PC-9 (cell line): Measurements from ENCODE around the gene SLC35F3. TPM values are rescaled to one million over a fixed set of nuclear protein-coding genes. Genes with fewer than 3 reads are reported as not detected.
A peak's percentile ranks its signal among the peaks of the same experiment; 100 is the strongest.

Source experiments
- BruUV-seq: library from RNA; stranded (reverse); fragments of 400-500 nt; replicated peaks from 2 replicates; lab custom pipeline; 2021; lab: Mats Ljungman, UMichigan
- CTCF ChIA-PET: fragments of 300-600 bp; sonication (Branson Sonifier 250); formaldehyde crosslinking; loops from one replicate; lab custom pipeline; 2022; ENCODE audit warnings: antibody characterized with exemption; lab: Charles Lee
- POLR2A ChIA-PET: fragments of 300-600 bp; sonication (Branson Sonifier 250); formaldehyde crosslinking; loops from one replicate; lab custom pipeline; 2022; ENCODE audit warnings: antibody characterized with exemption; ENCODE audit not compliant: unreplicated experiment; lab: Charles Lee
- DNase-seq, 2 experiments: peaks; one replicate each; pipeline versions ENCODE4 v3.0.0 to v3.0.0-alpha.2; 2015 to 2022; ENCODE audit warnings: mixed read lengths in 1 of 2
- H2AFZ ChIP-seq: fragments of 200-600 bp; sonication (generic); 2 replicates; pipeline ENCODE4 v1.8.1; 2017; ENCODE audit warnings: antibody characterized with exemption
- H3F3A ChIP-seq: fragments of 200-600 bp; sonication (generic); 2 replicates; pipeline ENCODE4 v1.8.1; 2017; ENCODE audit warnings: antibody characterized with exemption, mild to moderate bottlenecking, low read depth; ENCODE audit not compliant: insufficient read depth
- H3K27ac ChIP-seq: fragments of 200-600 bp; sonication (generic); 2 replicates; pipeline ENCODE4 v1.6.1; 2016; ENCODE audit warnings: mixed run types
- H3K27me3 ChIP-seq: fragments of 200-600 bp; sonication (generic); 2 replicates; pipeline ENCODE4 v1.6.1; 2016; ENCODE audit warnings: low read depth, mixed run types; ENCODE audit not compliant: insufficient read depth
- H3K36me3 ChIP-seq: fragments of 200-600 bp; sonication (generic); 2 replicates; pipeline ENCODE4 v1.6.1; 2016; ENCODE audit warnings: low read depth, mixed run types
- H3K4me1 ChIP-seq: fragments of 200-600 bp; sonication (generic); replicated peaks from 2 replicates; pipeline ENCODE4 v1.6.1; 2016; ENCODE audit warnings: mixed run types; ENCODE audit not compliant: insufficient read depth
- H3K4me2 ChIP-seq: fragments of 200-600 bp; sonication (generic); 2 replicates; pipeline ENCODE4 v1.6.1; 2017; ENCODE audit warnings: mixed run types
- H3K4me3 ChIP-seq: fragments of 200-600 bp; sonication (generic); 2 replicates; pipeline ENCODE4 v1.6.1; 2016; ENCODE audit warnings: mixed run types
- H3K79me2 ChIP-seq: fragments of 200-600 bp; sonication (generic); 2 replicates; pipeline ENCODE4 v1.6.1; 2017; ENCODE audit warnings: low read depth, mixed run types
- H3K9me2 ChIP-seq: fragments of 200-600 bp; sonication (generic); 2 replicates; pipeline ENCODE4 v1.8.1; 2017; ENCODE audit warnings: mild to moderate bottlenecking; ENCODE audit not compliant: insufficient read depth
- H3K9me3 ChIP-seq: fragments of 200-600 bp; sonication (generic); 2 replicates; pipeline ENCODE4 v1.8.1; 2016; ENCODE audit warnings: low read depth; ENCODE audit not compliant: insufficient read depth
- H4K20me1 ChIP-seq: fragments of 200-600 bp; sonication (generic); 2 replicates; pipeline ENCODE4 v1.8.1; 2017; ENCODE audit not compliant: insufficient read depth
- EZH2 ChIP-seq: fragments of 200-600 bp; sonication (generic); IDR thresholded peaks from 2 replicates; pipeline ENCODE4 v1.8.0; 2017; ENCODE audit warnings: antibody characterized with exemption, low read depth
- intact Hi-C: fragments of 100-400 bp; cut with micrococcal nuclease; formaldehyde crosslinking; loops from one replicate; pipeline ENCODE4 v1.10.0; 2022; ENCODE audit not compliant: unreplicated experiment
- total RNA-seq: library from RNA; stranded (reverse); gene quantifications from 2 replicates; pipeline ENCODE4 v1.2.3, GENCODE V29; 2021
- TF ChIP-seq, protein P1 (sequence below): fragments of 200-600 bp; sonication (generic); conservative IDR thresholded peaks from 2 replicates; pipeline ENCODE4 v1.6.1; 2017; ENCODE audit warnings: mixed run types, antibody characterized with exemption, mild to moderate bottlenecking, moderate library complexity

SLC35F3 gene
- total RNA-seq, 1 experiment from 2014 or later: 6.1 TPM

DNA sequence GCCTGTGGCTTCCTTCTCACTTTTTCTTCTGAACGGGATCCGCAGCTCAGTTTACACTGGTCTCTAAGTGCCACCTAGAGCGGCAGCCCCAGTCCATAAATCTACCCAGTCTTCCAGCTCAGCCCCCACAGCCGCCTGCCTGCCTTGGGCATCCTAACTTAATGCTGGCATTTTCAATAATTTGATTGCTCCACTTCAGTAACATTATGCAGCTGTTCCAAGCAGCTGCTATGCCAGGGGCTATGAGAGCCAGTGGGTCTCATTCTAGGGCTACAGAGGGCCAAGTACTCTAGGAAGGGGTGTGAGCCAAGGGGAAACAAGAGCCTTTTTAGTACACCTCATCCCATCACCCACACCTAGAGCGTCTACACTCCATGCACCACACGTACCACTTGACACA lies 420.3 kb downstream of the SLC35F3 start:
- H3K4me3 ChIP-seq: no peak overlapping the region
- POLR2A ChIA-PET: no interaction called here
- intact Hi-C loops: loop anchor here (5.0 kb wide), 1 partner anchor 173 kb away; no protein-coding TSS in a partner anchor

DNA sequence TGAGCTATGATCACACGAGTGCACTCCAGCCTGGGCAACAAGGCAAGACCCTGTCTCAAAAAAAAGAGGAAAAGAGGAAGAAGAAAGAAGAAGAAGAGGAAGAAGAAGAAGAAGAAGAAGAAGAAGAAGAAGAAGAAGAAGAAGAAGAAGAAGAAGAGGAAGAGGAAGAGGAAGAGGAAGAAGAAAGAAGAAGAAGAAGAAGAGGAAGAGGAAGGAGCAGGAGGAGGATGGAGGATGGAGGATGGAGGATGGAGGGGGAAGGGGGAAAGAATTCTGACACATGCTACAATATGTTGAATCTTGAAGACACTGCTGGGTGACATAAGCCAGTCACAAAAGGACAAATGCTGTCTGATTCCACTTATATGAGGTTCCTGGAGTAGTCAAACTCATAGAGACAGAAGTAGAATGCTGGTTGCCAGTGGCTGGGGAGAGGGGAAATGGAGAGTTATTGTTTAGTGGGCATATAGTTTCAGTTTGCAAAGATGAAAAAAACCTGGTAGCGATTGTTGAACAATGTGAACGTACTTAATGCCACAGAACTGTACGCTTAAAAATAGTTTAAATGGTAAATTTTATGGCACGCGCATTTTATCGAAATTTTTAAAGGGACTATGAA lies 421.5 kb downstream of the SLC35F3 start:
- no peaks in the 10 kb centered on the region for H3K9me3 ChIP-seq
- no peaks in the 10 kb centered on the region for H3F3A ChIP-seq
- H3K9me2 ChIP-seq: no peaks in the 10 kb centered on the region
- POLR2A ChIA-PET: no interaction called here
- no peaks in the 10 kb centered on the region for H3K27me3 ChIP-seq
- CTCF ChIA-PET: interaction anchor here (0.6 kb wide), 1 partner anchor 131 kb away, joined by 3 read pairs; no protein-coding TSS in a partner anchor
- intact Hi-C loops: loop anchor here (5.0 kb wide), 1 partner anchor 174 kb away; no protein-coding TSS in a partner anchor
- TF ChIP-seq, protein P1, sequence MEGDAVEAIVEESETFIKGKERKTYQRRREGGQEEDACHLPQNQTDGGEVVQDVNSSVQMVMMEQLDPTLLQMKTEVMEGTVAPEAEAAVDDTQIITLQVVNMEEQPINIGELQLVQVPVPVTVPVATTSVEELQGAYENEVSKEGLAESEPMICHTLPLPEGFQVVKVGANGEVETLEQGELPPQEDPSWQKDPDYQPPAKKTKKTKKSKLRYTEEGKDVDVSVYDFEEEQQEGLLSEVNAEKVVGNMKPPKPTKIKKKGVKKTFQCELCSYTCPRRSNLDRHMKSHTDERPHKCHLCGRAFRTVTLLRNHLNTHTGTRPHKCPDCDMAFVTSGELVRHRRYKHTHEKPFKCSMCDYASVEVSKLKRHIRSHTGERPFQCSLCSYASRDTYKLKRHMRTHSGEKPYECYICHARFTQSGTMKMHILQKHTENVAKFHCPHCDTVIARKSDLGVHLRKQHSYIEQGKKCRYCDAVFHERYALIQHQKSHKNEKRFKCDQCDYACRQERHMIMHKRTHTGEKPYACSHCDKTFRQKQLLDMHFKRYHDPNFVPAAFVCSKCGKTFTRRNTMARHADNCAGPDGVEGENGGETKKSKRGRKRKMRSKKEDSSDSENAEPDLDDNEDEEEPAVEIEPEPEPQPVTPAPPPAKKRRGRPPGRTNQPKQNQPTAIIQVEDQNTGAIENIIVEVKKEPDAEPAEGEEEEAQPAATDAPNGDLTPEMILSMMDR: no peak
- no peak for TF ChIP-seq EZH2
- no peak overlapping the region for H3K27ac ChIP-seq
- H2AFZ ChIP-seq: peak overlapping the region; percentile 52; the same call in 1 of the 2 replicates
- no peaks in the 10 kb centered on the region for H3K36me3 ChIP-seq
- H4K20me1 ChIP-seq: no peaks in the 10 kb centered on the region
- H3K4me3 ChIP-seq: no peak overlapping the region
- no peaks in the 10 kb centered on the region for H3K79me2 ChIP-seq
- H3K4me2 ChIP-seq: no peak overlapping the region
- no TSS peak for BruUV-seq
- DNase-seq: no peak
- H3K4me1 ChIP-seq: no peaks in the 10 kb centered on the region

More for the DNA sequence above, 420.3 kb downstream of the SLC35F3 start:
- BruUV-seq: no TSS peak
- no peak overlapping the region for H3K27ac ChIP-seq
- no peak for DNase-seq
- no peak overlapping the region for H2AFZ ChIP-seq
- H4K20me1 ChIP-seq: no peaks in the 10 kb centered on the region
- H3K4me1 ChIP-seq: no peaks in the 10 kb centered on the region
- H3K9me3 ChIP-seq: no peaks in the 10 kb centered on the region
- H3K36me3 ChIP-seq: no peaks in the 10 kb centered on the region
- no peak for TF ChIP-seq EZH2
- TF ChIP-seq, protein P1: no peak
- no peaks in the 10 kb centered on the region for H3K27me3 ChIP-seq
- no peak overlapping the region for H3K4me2 ChIP-seq
- no peaks in the 10 kb centered on the region for H3K79me2 ChIP-seq
- H3F3A ChIP-seq: no peaks in the 10 kb centered on the region
- H3K9me2 ChIP-seq: no peaks in the 10 kb centered on the region
- CTCF ChIA-PET: no interaction called here

DNA sequence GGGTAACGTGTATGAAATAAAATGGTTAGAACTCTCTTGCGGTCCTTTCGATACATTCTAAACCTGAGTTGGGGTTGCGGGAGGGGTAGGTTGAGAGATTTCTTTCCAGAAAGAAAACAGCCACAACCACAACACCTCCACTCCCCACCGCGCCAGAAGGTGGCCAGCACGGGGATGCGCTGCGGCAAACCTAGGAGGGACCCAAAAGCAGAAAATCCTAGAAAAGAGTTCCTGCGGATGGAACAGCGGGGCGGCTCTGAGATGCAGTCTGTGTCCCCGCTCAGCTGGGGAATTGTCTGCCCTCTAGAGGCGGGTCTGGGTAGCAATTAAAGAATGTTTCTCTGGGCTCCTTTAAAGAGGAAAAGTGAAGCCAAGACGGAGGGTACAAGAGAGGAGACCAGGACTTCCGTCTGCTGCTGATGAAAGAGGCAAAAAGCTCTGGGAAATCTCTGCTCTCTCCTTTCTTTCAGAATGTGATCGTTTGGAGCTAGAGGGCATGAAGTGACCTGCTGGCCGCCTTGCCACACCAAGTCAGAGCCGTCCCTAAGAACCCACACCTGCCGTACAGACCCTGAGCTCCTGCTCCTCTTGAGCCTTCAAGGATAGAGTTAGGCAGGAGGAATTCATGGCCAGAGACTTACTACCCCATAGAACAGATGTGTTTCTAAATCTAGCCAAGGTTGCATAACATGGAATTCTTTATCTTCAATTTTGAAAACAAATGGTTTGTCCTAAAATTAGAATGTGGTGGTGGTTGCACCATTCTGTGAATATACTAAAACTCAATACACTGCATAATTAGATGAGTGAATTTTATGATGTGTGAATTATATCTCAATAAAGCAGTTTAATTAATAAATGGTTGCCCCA lies 422.3 kb downstream of the SLC35F3 start:
- no peak overlapping the region for H3K27ac ChIP-seq
- no peaks in the 10 kb centered on the region for H3K27me3 ChIP-seq
- no peaks in the 10 kb centered on the region for H3K9me3 ChIP-seq
- TF ChIP-seq, protein P1: peak; percentile 87
- TF ChIP-seq EZH2: no peak
- H4K20me1 ChIP-seq: no peaks in the 10 kb centered on the region
- ChIA-PET CTCF (no interaction called here), POLR2A (no interaction called here)
- H3K4me3 ChIP-seq: no peak overlapping the region
- H3K4me1 ChIP-seq: no peaks in the 10 kb centered on the region
- peak overlapping the region; percentile 52; the same call in 1 of the 2 replicates for H2AFZ ChIP-seq
- no peaks in the 10 kb centered on the region for H3K79me2 ChIP-seq
- 0 out of 2 replicates have a peak overlapping the region, but pooled peaks have one; percentile 11 for H3K4me2 ChIP-seq
- no peaks in the 10 kb centered on the region for H3K9me2 ChIP-seq
- DNase-seq: peak in 1 of 2 experiments; percentile 53
- no peaks in the 10 kb centered on the region for H3K36me3 ChIP-seq
- no TSS peak for BruUV-seq
- no peaks in the 10 kb centered on the region for H3F3A ChIP-seq
- intact Hi-C loops: loop anchor here (5.0 kb wide), 1 partner anchor 174 kb away; no protein-coding TSS in a partner anchor
